GM19455 (cell line): Measurements from ENCODE around the gene CHCHD3.

Experiments
- ATAC-seq: cut with Tn5 transposase; IDR thresholded peaks from one replicate; pipeline ENCODE4 v1.9.1; 2021; ENCODE audit not compliant: unreplicated experiment

Gene CHCHD3

GRCh38 chr7:132828502-132828901 lies 253.4 kb downstream of the CHCHD3 start:
- no peak for ATAC-seq

GRCh38 chr7:132825932-132826835 lies 255.7 kb downstream of the CHCHD3 start:
- no peak for ATAC-seq

GRCh38 chr7:132825222-132825621 lies 256.7 kb downstream of the CHCHD3 start:
- no peak for ATAC-seq

- no peak for ATAC-seq
Measured at GRCh38 chr7:132819648-132820047, 262.2 kb downstream of the CHCHD3 start.

GRCh38 chr7:132817949-132818348 lies 263.9 kb downstream of the CHCHD3 start:
- no peak for ATAC-seq

- ATAC-seq, result no peak
Measured at GRCh38 chr7:132815696-132816311, 266.1 kb downstream of the CHCHD3 start.

- ATAC-seq, result no peak
Measured at GRCh38 chr7:132815130-132815529, 266.8 kb downstream of the CHCHD3 start.

- no peak for ATAC-seq
Measured at GRCh38 chr7:132810561-132810960, 271.3 kb downstream of the CHCHD3 start.

GRCh38 chr7:132806834-132807233 lies 275.1 kb downstream of the CHCHD3 start:
- no peak for ATAC-seq

GRCh38 chr7:132805766-132806165 lies 276.1 kb downstream of the CHCHD3 start:
- no peak for ATAC-seq

GRCh38 chr7:132804849-132805485 lies 276.9 kb downstream of the CHCHD3 start:
- ATAC-seq, result no peak

GRCh38 chr7:132800522-132800921 lies 281.4 kb downstream of the CHCHD3 start:
- no peak for ATAC-seq

GRCh38 chr7:132799081-132799413 lies 282.8 kb downstream of the CHCHD3 start:
- ATAC-seq, result no peak

- no peak for ATAC-seq
Measured at GRCh38 chr7:132797152-132797551, 284.7 kb downstream of the CHCHD3 start.

GRCh38 chr7:132793474-132793873 lies 288.4 kb downstream of the CHCHD3 start:
- no peak for ATAC-seq

- ATAC-seq, result no peak
Measured at GRCh38 chr7:132791036-132791435, 290.9 kb downstream of the CHCHD3 start.

- ATAC-seq, result no peak
Measured at GRCh38 chr7:132790104-132790503, 291.8 kb downstream of the CHCHD3 start.

GRCh38 chr7:132789281-132789680 lies 292.6 kb downstream of the CHCHD3 start:
- no peak for ATAC-seq

- ATAC-seq, result no peak
Measured at GRCh38 chr7:132785870-132786269, 296.0 kb downstream of the CHCHD3 start.

GRCh38 chr7:132784406-132784805 lies 297.5 kb downstream of the CHCHD3 start:
- ATAC-seq, result no peak

GRCh38 chr7:132783824-132784223 lies 298.1 kb downstream of the CHCHD3 start:
- ATAC-seq, result no peak
